DOHH2 (cell line): Measurements from ENCODE around the gene GSTM5.

Experiments
- H3F3A ChIP-seq: fragments of 200-600 bp; sonication (generic), shearing (Covaris generic); 2 replicates; pipeline ENCODE4 v1.6.0; 2016; ENCODE audit warnings: antibody characterized with exemption, mild to moderate bottlenecking; ENCODE audit not compliant: control insufficient read depth, insufficient read depth
- H3K27ac ChIP-seq: fragments of 200-600 bp; sonication (generic); 2 replicates; pipeline ENCODE4 v1.5.1; 2014; ENCODE audit warnings: low read depth, mild to moderate bottlenecking, low read length, moderate library complexity
- H3K27me3 ChIP-seq: fragments of 200-600 bp; sonication (generic); 2 replicates; pipeline ENCODE4 v1.6.1; 2014; ENCODE audit warnings: mild to moderate bottlenecking, low read length, mixed read lengths; ENCODE audit not compliant: control insufficient read depth
- H3K36me3 ChIP-seq: fragments of 200-600 bp; sonication (generic); 2 replicates; pipeline ENCODE4 v1.6.1; 2014; ENCODE audit warnings: mild to moderate bottlenecking, low read length, moderate library complexity, mixed read lengths; ENCODE audit not compliant: control insufficient read depth
- H3K4me1 ChIP-seq: fragments of 200-600 bp; sonication (generic); 2 replicates; pipeline ENCODE4 v1.6.1; 2014; ENCODE audit warnings: mild to moderate bottlenecking, low read length, mixed read lengths; ENCODE audit not compliant: control insufficient read depth
- H3K4me2 ChIP-seq: fragments of 200-600 bp; sonication (generic); 2 replicates; pipeline ENCODE4 v1.6.0; 2014; ENCODE audit warnings: mild to moderate bottlenecking, low read length, moderate library complexity
- H3K4me3 ChIP-seq: fragments of 200-600 bp; sonication (generic); 2 replicates; pipeline ENCODE4 v1.5.1; 2014; ENCODE audit warnings: mild to moderate bottlenecking, low read length, mixed read lengths
- H3K79me2 ChIP-seq: fragments of 200-600 bp; sonication (generic); 2 replicates; pipeline ENCODE4 v1.6.1; 2014; ENCODE audit warnings: mild to moderate bottlenecking, low read length, mixed read lengths; ENCODE audit not compliant: control insufficient read depth
- H3K9me2 ChIP-seq: fragments of 200-600 bp; sonication (generic); replicated peaks from 2 replicates; pipeline ENCODE4 v1.6.1; 2014; ENCODE audit warnings: mild to moderate bottlenecking, low read length, mixed read lengths; ENCODE audit not compliant: control insufficient read depth
- H3K9me3 ChIP-seq: fragments of 200-600 bp; sonication (generic); 2 replicates; pipeline ENCODE4 v1.6.1; 2014; ENCODE audit warnings: antibody characterized with exemption, low read length, mixed read lengths; ENCODE audit not compliant: control insufficient read depth, insufficient read depth
- H4K20me1 ChIP-seq: fragments of 200-600 bp; sonication (generic); 2 replicates; pipeline ENCODE4 v1.6.0; 2014; ENCODE audit warnings: low read depth, mild to moderate bottlenecking, antibody characterized with exemption, low read length, moderate library complexity; ENCODE audit not compliant: control insufficient read depth, insufficient read depth
- EZH2phosphoT487 ChIP-seq: fragments of 200-600 bp; sonication (generic); IDR thresholded peaks from 2 replicates; pipeline ENCODE4 v1.6.1; 2017; ENCODE audit warnings: borderline replicate concordance, mild to moderate bottlenecking, antibody characterized with exemption, low read length, moderate library complexity, mixed read lengths
- TF ChIP-seq, protein P1 (sequence below): fragments of 200-600 bp; sonication (generic); IDR thresholded peaks from one replicate; pipeline ENCODE4 v1.5.1; 2014; ENCODE audit warnings: antibody characterized with exemption, mild to moderate bottlenecking, low read depth, low read length; ENCODE audit not compliant: poor library complexity, severe bottlenecking

Gene GSTM5

DNA sequence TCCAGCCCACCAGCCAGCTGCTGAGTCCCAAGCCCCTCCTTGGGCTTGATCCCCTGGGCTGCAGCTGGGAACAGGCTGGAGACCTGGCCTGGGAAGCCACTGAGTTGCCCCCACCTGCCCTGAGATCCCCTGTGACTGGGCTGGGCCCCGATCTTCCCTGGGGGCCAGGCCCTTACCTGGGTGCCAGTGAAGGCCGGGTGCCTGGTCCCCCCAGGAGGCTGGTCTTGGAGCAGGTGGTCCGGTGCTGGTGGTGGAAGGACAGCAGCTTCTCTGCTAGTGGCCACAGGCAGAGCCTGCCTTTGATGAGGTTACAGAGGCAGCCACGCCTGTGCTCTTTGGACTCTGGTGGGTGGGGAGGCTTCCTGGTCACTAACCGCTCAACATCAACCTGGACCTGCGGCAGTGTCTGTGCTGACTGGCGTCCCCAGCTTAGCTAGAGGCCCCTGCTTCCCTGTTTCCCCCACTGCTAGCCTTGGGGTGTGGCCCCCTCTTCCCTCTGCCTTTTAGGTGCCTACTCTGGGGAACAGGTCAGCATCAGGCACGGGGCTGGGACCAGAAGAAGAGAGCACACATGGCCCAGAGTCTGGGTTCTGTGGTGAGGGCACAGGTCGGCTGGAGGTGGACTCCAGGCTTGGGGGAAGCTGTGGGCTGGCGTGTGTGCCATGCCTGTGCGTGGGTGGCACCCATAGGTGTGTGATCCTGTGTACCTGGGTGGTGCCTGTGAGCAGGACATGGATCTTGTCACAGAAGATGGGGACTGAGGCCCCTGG lies 51.8 kb downstream of the GSTM5 start, which contains the start of gene EPS8L3:
Gene EPS8L3 (minus strand): TSS at position 278 of the 770 bp plus-strand sequence. CDS start 2,174 bp downstream, outside the sequence.
- Histone ChIP-seq H3K9me2 (no peaks in the 10 kb centered on the region), H3K79me2 (no peaks in the 10 kb centered on the region), H3K9me3 (no peaks in the 10 kb centered on the region), H4K20me1 (no peaks in the 10 kb centered on the region), H3K27me3 (no peaks in the 10 kb centered on the region), H3K36me3 (no peaks in the 10 kb centered on the region), H3K27ac (no peak within 1 kb of the TSS), H3K4me1 (no peaks in the 10 kb centered on the region), H3K4me2 (no peak within 1 kb of the TSS), H3K4me3 (no peak within 1 kb of the TSS), H3F3A (no peaks in the 10 kb centered on the region)
- TF ChIP-seq, protein P1, sequence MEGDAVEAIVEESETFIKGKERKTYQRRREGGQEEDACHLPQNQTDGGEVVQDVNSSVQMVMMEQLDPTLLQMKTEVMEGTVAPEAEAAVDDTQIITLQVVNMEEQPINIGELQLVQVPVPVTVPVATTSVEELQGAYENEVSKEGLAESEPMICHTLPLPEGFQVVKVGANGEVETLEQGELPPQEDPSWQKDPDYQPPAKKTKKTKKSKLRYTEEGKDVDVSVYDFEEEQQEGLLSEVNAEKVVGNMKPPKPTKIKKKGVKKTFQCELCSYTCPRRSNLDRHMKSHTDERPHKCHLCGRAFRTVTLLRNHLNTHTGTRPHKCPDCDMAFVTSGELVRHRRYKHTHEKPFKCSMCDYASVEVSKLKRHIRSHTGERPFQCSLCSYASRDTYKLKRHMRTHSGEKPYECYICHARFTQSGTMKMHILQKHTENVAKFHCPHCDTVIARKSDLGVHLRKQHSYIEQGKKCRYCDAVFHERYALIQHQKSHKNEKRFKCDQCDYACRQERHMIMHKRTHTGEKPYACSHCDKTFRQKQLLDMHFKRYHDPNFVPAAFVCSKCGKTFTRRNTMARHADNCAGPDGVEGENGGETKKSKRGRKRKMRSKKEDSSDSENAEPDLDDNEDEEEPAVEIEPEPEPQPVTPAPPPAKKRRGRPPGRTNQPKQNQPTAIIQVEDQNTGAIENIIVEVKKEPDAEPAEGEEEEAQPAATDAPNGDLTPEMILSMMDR: no peak
- TF ChIP-seq EZH2phosphoT487: no peak

DNA sequence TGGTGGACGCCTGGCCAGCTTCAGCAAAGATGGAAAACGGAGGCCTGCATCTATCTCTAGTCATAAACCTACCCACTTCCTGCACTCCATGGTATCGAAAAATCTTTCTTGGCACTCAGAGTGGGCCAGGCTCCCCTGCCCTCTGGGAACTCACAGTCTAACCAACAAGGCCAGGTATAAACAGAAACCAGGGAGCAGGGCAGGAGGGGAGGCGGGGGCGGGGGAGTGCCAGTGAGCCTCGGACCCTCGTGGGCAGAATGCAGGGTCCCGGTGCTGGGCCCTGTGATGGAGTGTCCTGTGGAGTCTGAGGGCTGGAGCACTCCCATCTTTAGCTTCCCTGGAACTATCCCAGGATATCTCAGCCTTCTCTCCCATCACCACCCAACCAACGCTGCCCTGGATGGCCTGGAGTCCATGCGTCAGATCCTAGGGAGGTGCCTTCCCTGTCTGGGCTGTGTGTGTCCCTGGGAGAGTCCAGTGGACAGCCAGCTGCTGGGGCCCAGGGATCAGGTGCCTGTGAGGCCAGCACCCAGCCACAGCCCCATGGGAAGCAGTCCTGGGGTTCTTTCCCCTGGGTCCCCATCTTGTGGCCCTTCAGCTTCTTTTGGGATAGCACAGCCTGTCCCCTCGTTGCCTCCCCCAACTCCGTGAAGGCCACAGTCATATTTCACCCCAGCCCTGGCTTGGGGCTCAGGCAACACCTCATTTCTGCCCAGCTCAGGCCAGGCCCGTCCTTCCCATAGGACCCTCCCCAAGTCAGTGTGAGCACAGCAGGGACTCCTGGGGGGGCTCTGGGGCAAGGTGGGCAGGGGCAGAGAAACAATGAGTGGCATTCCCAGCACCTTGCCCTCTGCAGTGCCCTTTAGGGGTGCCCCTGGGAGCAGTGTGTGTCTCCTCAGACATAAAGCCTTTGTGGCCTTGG lies 52.8 kb downstream of the GSTM5 start:
- H3K4me1 ChIP-seq: no peaks in the 10 kb centered on the region
- no peaks in the 10 kb centered on the region for H3F3A ChIP-seq
- no peaks in the 10 kb centered on the region for H3K9me3 ChIP-seq
- no peak overlapping the region for H3K27ac ChIP-seq
- no peaks in the 10 kb centered on the region for H3K79me2 ChIP-seq
- no peak overlapping the region for H3K4me3 ChIP-seq
- H3K36me3 ChIP-seq: no peaks in the 10 kb centered on the region
- H3K4me2 ChIP-seq: no peak overlapping the region
- TF ChIP-seq, protein P1: no peak
- no peak for TF ChIP-seq EZH2phosphoT487
- H4K20me1 ChIP-seq: no peaks in the 10 kb centered on the region
- no peaks in the 10 kb centered on the region for H3K9me2 ChIP-seq
- no peaks in the 10 kb centered on the region for H3K27me3 ChIP-seq

DNA sequence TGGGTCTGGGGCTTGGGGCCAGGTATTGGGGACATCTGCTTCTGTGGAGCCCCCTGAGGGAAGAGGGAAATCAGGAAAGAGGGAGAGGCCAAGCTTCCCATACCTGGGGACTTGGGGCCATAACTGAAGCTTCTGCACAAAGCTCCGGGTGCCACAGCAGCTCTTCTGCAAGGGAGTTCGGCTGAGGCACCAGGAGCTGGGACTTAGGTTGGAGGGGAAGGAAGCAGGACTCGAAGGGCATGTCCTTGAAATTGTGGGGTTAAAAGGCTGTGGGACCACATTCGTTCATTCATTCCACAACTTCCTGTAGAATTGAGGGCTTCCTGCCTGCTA lies 53.4 kb downstream of the GSTM5 start:
- H3K4me3 ChIP-seq: no peak overlapping the region
- no peaks in the 10 kb centered on the region for H3K9me3 ChIP-seq
- H3K4me2 ChIP-seq: no peak overlapping the region
- no peaks in the 10 kb centered on the region for H3K9me2 ChIP-seq
- no peaks in the 10 kb centered on the region for H3K4me1 ChIP-seq
- no peak for TF ChIP-seq EZH2phosphoT487
- TF ChIP-seq, protein P1: no peak
- H3K36me3 ChIP-seq: no peaks in the 10 kb centered on the region
- no peaks in the 10 kb centered on the region for H3K79me2 ChIP-seq
- no peak overlapping the region for H3K27ac ChIP-seq
- no peaks in the 10 kb centered on the region for H3F3A ChIP-seq
- H3K27me3 ChIP-seq: no peaks in the 10 kb centered on the region
- H4K20me1 ChIP-seq: no peaks in the 10 kb centered on the region
